Cardiac muscle cell (in vitro differentiated cells and primary cell): Measurements from ENCODE around the gene ZFC3H1. TPM values are rescaled to one million over a fixed set of nuclear protein-coding genes. Genes with fewer than 3 reads are reported as not detected.

Source experiments
- DNase-seq, 2 donors: peaks; one replicate each; pipeline versions ENCODE4 v3.0.0 to v3.0.0-alpha.2; 2010 to 2017; ENCODE audit warnings: low read depth in 1 of 2, low spot score in 1 of 2
- H3K27ac ChIP-seq: fragments of 200-600 bp; sonication (generic); 2 replicates; pipeline ENCODE4 v1.5.1; 2016
- H3K27me3 ChIP-seq: fragments of 200-600 bp; sonication (generic); 2 replicates; pipeline ENCODE4 v1.6.0; 2016; ENCODE audit warnings: control low read depth
- H3K36me3 ChIP-seq: fragments of 200-600 bp; sonication (generic); 2 replicates; pipeline ENCODE4 v1.5.1; 2016; ENCODE audit warnings: control low read depth
- H3K4me1 ChIP-seq: fragments of 200-600 bp; sonication (generic); 2 replicates; pipeline ENCODE4 v1.8.1; 2017; ENCODE audit warnings: low read depth, mild to moderate bottlenecking, mixed run types
- H3K4me3 ChIP-seq: fragments of 200-600 bp; sonication (generic); 2 replicates; pipeline ENCODE4 v1.5.1; 2016; ENCODE audit warnings: mild to moderate bottlenecking
- H3K9me3 ChIP-seq: fragments of 200-600 bp; sonication (generic); 2 replicates; pipeline ENCODE4 v1.5.1; 2017; ENCODE audit warnings: low read depth, mild to moderate bottlenecking, control low read depth
- polyA plus RNA-seq: library from polyadenylated mRNA; unstranded; fragments of >200 nt; fragmentation: Nextera tagmentation; extraction: Ambion mirVana; gene quantifications from 2 replicates; pipeline ENCODE4 v1.2.1, GENCODE V29; 2016
- total RNA-seq: library from RNA; depleted of rRNA; stranded (reverse); fragments of >200 nt; gene quantifications from 2 replicates; pipeline ENCODE4 v1.2.3, GENCODE V29; 2016
- TF ChIP-seq, protein P1 (sequence below): IDR thresholded peaks from 2 replicates; pipeline ENCODE4 v1.5.1; 2012; ENCODE audit warnings: low read depth, mild to moderate bottlenecking, low read length

ZFC3H1 gene
- total and polyA plus RNA-seq, 2 experiments from 2014 or later, result 24.9 to 25.8 TPM

DNA sequence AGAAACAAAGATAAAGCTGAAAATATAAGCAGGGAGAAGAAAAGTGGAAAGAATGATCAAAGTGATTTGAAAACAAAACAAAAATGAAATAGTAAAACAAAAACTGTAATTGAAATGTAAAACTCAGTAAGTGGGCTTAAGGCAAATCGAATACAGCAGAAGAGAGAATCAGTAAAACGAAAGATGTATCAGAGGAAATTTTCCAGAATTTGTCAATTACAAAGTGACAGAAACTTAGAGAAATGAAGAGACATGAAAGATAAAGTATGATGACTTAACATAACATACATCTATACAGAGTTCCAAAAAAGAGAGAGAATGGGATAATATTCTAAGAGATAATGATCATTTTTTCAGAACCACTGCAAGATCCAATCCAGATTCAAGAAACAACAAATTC is 10.5 kb downstream of the ZFC3H1 start:
- Histone ChIP-seq H3K27ac (no peak overlapping the region), H3K36me3 (peaks cover 13% of the 10 kb centered on the region), H3K4me1 (no peaks in the 10 kb centered on the region), H3K4me3 (no peak overlapping the region), H3K27me3 (no peaks in the 10 kb centered on the region), H3K9me3 (no peaks in the 10 kb centered on the region)
- no peak for DNase-seq
- TF ChIP-seq, protein P1, sequence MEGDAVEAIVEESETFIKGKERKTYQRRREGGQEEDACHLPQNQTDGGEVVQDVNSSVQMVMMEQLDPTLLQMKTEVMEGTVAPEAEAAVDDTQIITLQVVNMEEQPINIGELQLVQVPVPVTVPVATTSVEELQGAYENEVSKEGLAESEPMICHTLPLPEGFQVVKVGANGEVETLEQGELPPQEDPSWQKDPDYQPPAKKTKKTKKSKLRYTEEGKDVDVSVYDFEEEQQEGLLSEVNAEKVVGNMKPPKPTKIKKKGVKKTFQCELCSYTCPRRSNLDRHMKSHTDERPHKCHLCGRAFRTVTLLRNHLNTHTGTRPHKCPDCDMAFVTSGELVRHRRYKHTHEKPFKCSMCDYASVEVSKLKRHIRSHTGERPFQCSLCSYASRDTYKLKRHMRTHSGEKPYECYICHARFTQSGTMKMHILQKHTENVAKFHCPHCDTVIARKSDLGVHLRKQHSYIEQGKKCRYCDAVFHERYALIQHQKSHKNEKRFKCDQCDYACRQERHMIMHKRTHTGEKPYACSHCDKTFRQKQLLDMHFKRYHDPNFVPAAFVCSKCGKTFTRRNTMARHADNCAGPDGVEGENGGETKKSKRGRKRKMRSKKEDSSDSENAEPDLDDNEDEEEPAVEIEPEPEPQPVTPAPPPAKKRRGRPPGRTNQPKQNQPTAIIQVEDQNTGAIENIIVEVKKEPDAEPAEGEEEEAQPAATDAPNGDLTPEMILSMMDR, result no peak

DNA sequence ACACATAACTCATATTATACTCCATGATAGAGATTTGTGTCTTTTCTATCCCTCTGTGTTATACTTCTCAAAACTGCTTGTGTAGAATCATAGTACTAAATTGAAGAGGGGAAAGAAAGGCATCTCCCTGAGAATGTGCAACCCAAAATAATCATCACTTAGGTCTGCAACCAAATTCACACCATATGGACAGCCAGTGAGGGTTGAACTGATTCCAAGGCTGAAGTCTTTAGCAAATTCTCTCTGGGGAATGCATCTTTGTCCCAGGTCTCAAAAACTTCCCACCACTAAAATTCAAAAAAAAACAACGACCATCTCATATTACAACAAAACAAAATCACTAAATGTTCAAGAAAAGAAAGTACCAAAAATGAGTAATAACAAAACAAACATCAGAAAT is 11.0 kb downstream of the ZFC3H1 start:
- no peak overlapping the region for H3K27ac ChIP-seq
- H3K4me1 ChIP-seq, result no peaks in the 10 kb centered on the region
- peaks cover 10% of the 10 kb centered on the region for H3K36me3 ChIP-seq
- DNase-seq, result no peak
- TF ChIP-seq, protein P1, result no peak
- H3K4me3 ChIP-seq, result no peak overlapping the region
- no peaks in the 10 kb centered on the region for H3K27me3 ChIP-seq
- H3K9me3 ChIP-seq, result no peaks in the 10 kb centered on the region

DNA sequence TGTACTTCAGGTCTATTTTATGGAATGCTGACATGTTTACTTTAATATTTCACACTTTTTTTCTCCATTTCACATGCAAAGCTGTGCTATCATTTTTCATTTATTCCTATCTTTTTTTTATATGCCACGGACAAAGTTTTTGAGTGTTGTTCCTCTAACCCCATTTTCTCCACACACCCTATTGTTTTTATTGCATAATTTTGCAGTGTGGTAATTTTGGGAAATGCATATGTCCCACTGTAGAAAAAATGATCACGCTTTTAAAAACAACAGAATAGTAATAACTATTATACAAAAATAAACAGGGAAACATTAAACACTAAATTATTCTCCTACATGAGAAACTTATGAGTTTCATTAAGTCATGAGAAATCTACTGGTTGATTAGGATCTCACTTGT is 14.2 kb downstream of the ZFC3H1 start:
- H3K36me3 ChIP-seq, result peaks cover 4% of the 10 kb centered on the region
- H3K4me1 ChIP-seq, result no peaks in the 10 kb centered on the region

DNA sequence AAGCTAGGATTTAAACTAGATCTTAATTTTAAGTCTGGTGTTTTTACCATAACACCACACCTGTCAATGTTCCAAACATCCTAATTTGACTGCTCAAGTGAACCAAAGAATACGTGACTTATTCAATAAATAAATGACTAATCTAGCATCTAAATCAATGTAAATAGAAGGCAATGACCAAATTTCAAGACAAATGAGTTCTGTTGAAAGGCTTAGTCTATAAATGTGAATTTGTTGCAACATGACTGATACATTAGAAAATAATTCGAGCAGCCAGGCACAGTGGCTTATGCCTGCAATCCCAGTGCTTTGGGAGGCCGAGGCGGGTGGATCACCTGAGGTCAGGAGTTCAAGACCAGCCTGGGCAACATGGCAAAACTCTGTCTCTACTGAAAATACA is 15.1 kb downstream of the ZFC3H1 start:
- Histone ChIP-seq H3K4me1 (no peaks in the 10 kb centered on the region), H3K27ac (no peak overlapping the region), H3K27me3 (no peaks in the 10 kb centered on the region), H3K4me3 (no peak overlapping the region), H3K9me3 (no peaks in the 10 kb centered on the region), H3K36me3 (peaks cover 13% of the 10 kb centered on the region)
- no peak for DNase-seq
- TF ChIP-seq, protein P1, result no peak

More for the DNA sequence above, 14.2 kb downstream of the ZFC3H1 start:
- no peak for DNase-seq
- Histone ChIP-seq H3K9me3 (no peaks in the 10 kb centered on the region), H3K27me3 (no peaks in the 10 kb centered on the region), H3K27ac (no peak overlapping the region), H3K4me3 (no peak overlapping the region)
- TF ChIP-seq, protein P1, result no peak

DNA sequence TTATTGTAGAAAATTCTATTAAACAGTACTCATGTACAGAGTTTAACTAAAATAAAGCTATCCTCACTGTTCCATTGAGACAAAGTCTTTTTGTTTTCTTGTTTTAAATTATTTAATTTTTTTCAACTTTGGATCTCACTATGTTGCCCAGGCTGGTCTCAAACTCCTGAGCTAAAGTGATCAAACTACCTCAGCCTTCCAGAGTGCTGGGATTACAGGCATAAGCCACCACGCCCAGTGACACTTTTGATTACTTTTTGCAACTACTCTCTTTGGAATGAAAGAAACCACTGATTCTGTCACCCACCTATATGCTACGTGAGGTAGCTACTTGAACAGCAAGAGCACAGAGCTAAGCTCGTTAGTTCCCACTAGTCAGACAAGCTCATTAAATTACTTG is 17.1 kb downstream of the ZFC3H1 start:
- H3K27ac ChIP-seq, result no peak overlapping the region
- peaks cover 32% of the 10 kb centered on the region for H3K36me3 ChIP-seq
- no peaks in the 10 kb centered on the region for H3K9me3 ChIP-seq
- DNase-seq, result no peak
- TF ChIP-seq, protein P1, result no peak
- no peak overlapping the region for H3K4me3 ChIP-seq
- no peaks in the 10 kb centered on the region for H3K4me1 ChIP-seq
- H3K27me3 ChIP-seq, result no peaks in the 10 kb centered on the region

DNA sequence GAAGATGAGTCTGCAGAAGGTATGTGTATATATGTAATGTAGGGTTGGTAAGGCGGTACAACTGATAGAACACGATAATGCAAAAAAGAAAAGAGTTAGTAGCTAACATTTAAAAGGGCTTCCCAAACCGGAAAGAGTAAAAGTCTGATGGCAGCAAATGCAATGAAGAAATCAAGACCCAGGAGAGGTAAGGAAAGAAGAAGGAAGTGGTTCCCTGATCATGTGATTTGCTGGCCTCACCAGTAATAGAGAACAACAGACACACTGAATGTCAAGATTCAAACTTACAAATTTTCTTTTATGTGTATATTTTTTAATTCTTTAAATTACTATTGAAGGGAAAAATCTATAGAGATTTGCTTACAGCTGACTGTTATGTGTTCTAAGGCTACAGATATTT is 18.4 kb downstream of the ZFC3H1 start:
- DNase-seq, result no peak
- H3K4me3 ChIP-seq, result no peak overlapping the region
- H3K27me3 ChIP-seq, result no peaks in the 10 kb centered on the region
- TF ChIP-seq, protein P1, result no peak
- no peaks in the 10 kb centered on the region for H3K4me1 ChIP-seq
- no peaks in the 10 kb centered on the region for H3K9me3 ChIP-seq
- no peak overlapping the region for H3K27ac ChIP-seq
- peaks cover 42% of the 10 kb centered on the region for H3K36me3 ChIP-seq
